ENCODE data around the gene FCN1. TPM values are rescaled to one million over a fixed set of nuclear protein-coding genes. Genes with fewer than 3 reads are reported as not detected.

FCN1 gene
- total RNA-seq, 3 donors from 2014 or later, result 0.44 to 5.1 (median 2.9) TPM

DNA sequence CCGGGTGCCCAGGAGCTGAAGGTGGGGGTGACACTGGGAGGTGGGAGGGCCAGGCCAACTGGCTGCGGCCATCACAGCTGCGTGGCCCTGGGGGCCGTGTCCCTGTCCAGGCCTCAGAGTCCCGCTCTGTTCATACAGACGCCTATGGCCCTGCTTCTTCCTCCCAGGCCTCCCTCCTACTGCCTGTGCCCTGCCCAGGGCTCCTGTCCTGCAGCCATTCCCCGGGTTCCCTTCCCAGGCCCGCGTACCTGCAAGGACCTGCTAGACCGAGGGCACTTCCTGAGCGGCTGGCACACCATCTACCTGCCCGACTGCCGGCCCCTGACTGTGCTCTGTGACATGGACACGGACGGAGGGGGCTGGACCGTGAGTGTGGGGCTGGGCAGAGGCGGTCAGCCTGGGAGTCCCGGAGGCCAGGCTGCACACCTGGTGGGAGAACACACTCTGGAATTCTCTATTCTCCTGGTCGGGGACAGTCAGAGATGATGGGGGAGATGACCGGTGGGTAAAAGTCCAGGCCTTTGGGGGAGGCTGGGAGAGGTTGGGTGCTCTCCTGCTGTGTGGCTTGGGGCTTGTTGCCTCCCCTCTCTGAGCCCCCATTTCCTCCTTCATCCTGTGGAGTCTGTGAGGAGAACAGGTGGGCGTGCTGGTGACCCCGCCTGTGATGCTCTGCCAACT is 32.6 kb downstream of the FCN1 start:
- intact Hi-C loops (cut with DNase I; ENCODE audit: low total_unique reads), result no loop called here

DNA sequence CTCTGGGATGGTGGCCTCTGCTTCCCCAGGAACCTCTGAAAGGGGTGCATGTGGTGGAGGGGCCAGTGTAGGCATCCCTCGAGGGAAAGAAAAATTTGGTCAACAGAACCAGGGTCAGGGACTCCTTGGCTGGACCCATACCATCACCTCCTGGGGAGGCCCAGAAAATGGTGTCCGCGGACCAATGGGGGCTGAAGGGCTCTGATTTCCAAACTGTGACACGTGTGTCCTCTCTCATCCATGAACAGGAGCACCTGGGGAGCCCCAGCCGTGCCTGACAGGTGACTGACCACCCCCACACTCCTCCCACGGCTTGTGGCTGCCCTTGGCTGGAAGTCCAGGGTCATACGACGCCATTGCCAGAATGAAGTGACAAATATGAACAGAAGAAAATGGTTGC is 33.2 kb downstream of the FCN1 start:
- no peak overlapping the region for H3K27ac ChIP-seq
- no peaks in the 10 kb centered on the region for H3K27me3 ChIP-seq
- no peaks in the 10 kb centered on the region for H3K36me3 ChIP-seq
- peak in 1 of 2 donors; percentile 13 for DNase-seq (ENCODE audit: low spot score in 2 of 2)
- intact Hi-C loops (cut with DNase I; ENCODE audit: low total_unique reads), result no loop called here
- no peaks in the 10 kb centered on the region for H3K4me1 ChIP-seq
- H3K4me3 ChIP-seq, result no peak overlapping the region
- no peaks in the 10 kb centered on the region for H3K9me3 ChIP-seq
- TF ChIP-seq, protein P1, sequence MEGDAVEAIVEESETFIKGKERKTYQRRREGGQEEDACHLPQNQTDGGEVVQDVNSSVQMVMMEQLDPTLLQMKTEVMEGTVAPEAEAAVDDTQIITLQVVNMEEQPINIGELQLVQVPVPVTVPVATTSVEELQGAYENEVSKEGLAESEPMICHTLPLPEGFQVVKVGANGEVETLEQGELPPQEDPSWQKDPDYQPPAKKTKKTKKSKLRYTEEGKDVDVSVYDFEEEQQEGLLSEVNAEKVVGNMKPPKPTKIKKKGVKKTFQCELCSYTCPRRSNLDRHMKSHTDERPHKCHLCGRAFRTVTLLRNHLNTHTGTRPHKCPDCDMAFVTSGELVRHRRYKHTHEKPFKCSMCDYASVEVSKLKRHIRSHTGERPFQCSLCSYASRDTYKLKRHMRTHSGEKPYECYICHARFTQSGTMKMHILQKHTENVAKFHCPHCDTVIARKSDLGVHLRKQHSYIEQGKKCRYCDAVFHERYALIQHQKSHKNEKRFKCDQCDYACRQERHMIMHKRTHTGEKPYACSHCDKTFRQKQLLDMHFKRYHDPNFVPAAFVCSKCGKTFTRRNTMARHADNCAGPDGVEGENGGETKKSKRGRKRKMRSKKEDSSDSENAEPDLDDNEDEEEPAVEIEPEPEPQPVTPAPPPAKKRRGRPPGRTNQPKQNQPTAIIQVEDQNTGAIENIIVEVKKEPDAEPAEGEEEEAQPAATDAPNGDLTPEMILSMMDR (IDR thresholded peaks at IDR 0.05), result no peak
- no peak for TF ChIP-seq POLR2A (IDR thresholded peaks at IDR 0.05)
- no peak for TF ChIP-seq POLR2AphosphoS5 (IDR thresholded peaks at IDR 0.05)

More for the DNA sequence above, 32.6 kb downstream of the FCN1 start:
- TF ChIP-seq, protein P1 (IDR thresholded peaks at IDR 0.05), result no peak
- no peak for TF ChIP-seq POLR2A (IDR thresholded peaks at IDR 0.05)
- no peak for TF ChIP-seq POLR2AphosphoS5 (IDR thresholded peaks at IDR 0.05)
- Histone ChIP-seq H3K9me3 (no peaks in the 10 kb centered on the region), H3K4me1 (no peaks in the 10 kb centered on the region), H3K27ac (no peak overlapping the region), H3K27me3 (no peaks in the 10 kb centered on the region), H3K4me3 (no peak overlapping the region), H3K36me3 (no peaks in the 10 kb centered on the region)
- DNase-seq (ENCODE audit: low spot score in 2 of 2), result peak in 1 of 2 donors; percentile 6

DNA sequence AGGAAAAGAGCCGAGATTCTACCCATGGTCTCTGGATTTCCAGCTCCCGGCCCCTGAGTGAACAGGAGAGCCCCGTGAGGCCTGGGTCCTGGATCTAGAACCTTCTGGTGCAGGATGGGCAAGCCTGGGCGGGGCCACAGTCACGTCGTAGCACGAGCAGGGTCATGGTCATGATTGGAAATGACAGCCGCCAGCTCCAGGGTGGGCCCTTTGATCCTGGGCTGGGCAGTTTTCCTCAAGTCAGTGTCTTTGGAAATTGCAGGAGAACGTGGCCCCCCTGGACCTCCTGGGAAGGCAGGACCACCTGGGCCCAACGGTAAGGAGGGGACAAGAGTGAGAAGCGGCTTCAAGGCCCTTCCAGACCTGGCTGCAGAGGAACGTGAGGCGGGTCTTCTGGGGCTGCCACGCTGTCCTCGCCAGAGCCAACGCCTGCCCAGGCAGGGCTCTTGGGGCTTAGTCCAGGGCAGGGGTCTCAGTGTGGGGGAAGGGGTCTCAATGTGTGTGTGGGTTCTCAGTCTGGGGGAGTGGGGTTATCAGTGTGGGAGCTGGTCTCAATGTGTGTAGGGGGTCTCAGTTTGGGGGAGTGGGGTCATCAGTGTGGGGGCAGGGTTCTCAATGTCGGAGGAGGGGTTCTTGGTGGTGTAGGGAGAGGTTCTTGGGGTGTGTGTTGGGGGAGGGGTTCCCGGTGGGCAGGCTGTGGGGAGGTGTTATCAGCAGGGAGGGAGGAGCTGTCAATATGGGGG is 34.5 kb downstream of the FCN1 start:
- DNase-seq (ENCODE audit: low spot score in 2 of 2), result peak in 1 of 2 donors; percentile 6
- intact Hi-C loops (cut with DNase I; ENCODE audit: low total_unique reads), result no loop called here
- no peak overlapping the region for H3K4me3 ChIP-seq
- H3K27ac ChIP-seq, result no peak overlapping the region
- TF ChIP-seq, protein P1 (IDR thresholded peaks at IDR 0.05), result no peak
- TF ChIP-seq POLR2A (IDR thresholded peaks at IDR 0.05) (no peak), POLR2AphosphoS5 (IDR thresholded peaks at IDR 0.05) (no peak)
- H3K4me1 ChIP-seq, result no peaks in the 10 kb centered on the region
- no peaks in the 10 kb centered on the region for H3K27me3 ChIP-seq
- no peaks in the 10 kb centered on the region for H3K36me3 ChIP-seq
- H3K9me3 ChIP-seq, result no peaks in the 10 kb centered on the region

- H3K27me3 ChIP-seq, result no peaks in the 10 kb centered on the region
- H3K4me1 ChIP-seq, result no peaks in the 10 kb centered on the region
- no peak overlapping the region for H3K4me3 ChIP-seq
- H3K27ac ChIP-seq, result no peak overlapping the region
- intact Hi-C loops (cut with DNase I; ENCODE audit: low total_unique reads), result no loop called here
- TF ChIP-seq POLR2AphosphoS5 (IDR thresholded peaks at IDR 0.05) (no peak), POLR2A (IDR thresholded peaks at IDR 0.05) (no peak)
- TF ChIP-seq, protein P1 (IDR thresholded peaks at IDR 0.05), result no peak
- no peaks in the 10 kb centered on the region for H3K9me3 ChIP-seq
- peak in 1 of 2 donors; percentile 5 for DNase-seq (ENCODE audit: low spot score in 2 of 2)
- H3K36me3 ChIP-seq, result no peaks in the 10 kb centered on the region
Measured at GRCh38 chr9:134882204-134882785, 35.4 kb downstream of the FCN1 start.

- TF ChIP-seq POLR2AphosphoS5 (IDR thresholded peaks at IDR 0.05), result no peak
- no peak for TF ChIP-seq POLR2A (IDR thresholded peaks at IDR 0.05)
- TF ChIP-seq, protein P1 (IDR thresholded peaks at IDR 0.05), result no peak
- Histone ChIP-seq H3K36me3 (no peaks in the 10 kb centered on the region), H3K4me3 (no peak overlapping the region), H3K4me1 (no peaks in the 10 kb centered on the region), H3K9me3 (no peaks in the 10 kb centered on the region), H3K27me3 (no peaks in the 10 kb centered on the region), H3K27ac (no peak overlapping the region)
- intact Hi-C loops (cut with DNase I; ENCODE audit: low total_unique reads), result no loop called here
- DNase-seq (ENCODE audit: low spot score in 2 of 2), result peak in 1 of 2 donors; percentile 10
Measured at GRCh38 chr9:134881313-134881670, 36.4 kb downstream of the FCN1 start.

Data from breast epithelium (tissue), 4 donors.